HT1080 (cell line): ENCODE measurements around the gene CATSPERZ. TPM values are rescaled to one million over a fixed set of nuclear protein-coding genes. Genes with fewer than 3 reads are reported as not detected.

Experiments used
- DNase-seq: peaks from one replicate; pipeline ENCODE4 v3.0.0-alpha.2; 2015; ENCODE audit warnings: low read depth
- total RNA-seq: library from RNA; depleted of rRNA; stranded (reverse); fragments of >200 nt; shearing (Covaris generic); gene quantifications from 2 replicates; pipeline ENCODE4 v1.2.3, GENCODE V29; 2014

CATSPERZ gene
- total RNA-seq, 1 experiment from 2014 or later: 1.2 TPM

- peak; percentile 74 for DNase-seq
These were observed 36.9 kb upstream of the CATSPERZ start for GRCh38 chr11:64263021-64263946.

DNA sequence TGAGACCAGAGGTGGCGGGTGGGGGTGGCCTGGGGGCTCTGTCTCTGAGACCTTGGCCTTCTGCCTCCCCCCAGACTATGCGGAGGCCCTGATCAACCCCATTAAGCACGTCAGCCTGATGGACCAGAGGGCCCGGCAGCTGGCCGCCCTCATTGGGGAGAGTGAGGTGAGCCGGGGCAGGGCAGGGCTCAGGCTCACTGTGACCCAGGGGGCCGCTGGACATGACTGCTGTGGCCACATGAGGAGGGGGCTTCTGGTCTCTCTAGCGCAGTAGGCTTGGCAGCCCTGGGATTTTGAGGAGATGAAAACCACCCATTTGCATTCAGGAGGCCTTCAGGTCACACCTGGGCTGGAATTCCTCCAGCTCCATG lies 36.2 kb upstream of the CATSPERZ start:
- DNase-seq: no peak

DNA sequence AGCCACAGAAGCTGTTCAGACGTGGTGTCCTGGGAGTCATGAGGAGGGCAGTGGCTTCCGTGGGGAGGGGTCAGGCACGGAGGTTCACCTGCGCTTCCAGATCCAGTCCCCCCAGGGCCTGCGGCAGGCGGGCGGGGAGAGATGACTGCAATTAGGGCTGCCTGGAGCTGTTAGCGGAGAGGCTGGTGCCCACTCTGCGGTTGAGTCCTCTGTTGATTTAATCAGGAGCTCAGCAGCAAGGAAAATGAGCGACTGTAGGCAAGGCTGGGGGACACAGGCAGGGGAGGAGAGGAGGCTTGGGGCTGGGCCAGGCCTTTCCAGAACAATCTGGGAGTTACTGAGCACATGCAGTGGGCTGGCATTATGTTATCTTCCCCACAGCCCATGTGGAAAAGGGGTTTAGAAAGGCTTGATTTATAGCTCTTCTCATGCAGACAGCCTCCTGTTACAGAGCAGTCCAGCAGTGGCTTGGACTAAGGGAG lies 35.7 kb upstream of the CATSPERZ start:
- no peak for DNase-seq

DNA sequence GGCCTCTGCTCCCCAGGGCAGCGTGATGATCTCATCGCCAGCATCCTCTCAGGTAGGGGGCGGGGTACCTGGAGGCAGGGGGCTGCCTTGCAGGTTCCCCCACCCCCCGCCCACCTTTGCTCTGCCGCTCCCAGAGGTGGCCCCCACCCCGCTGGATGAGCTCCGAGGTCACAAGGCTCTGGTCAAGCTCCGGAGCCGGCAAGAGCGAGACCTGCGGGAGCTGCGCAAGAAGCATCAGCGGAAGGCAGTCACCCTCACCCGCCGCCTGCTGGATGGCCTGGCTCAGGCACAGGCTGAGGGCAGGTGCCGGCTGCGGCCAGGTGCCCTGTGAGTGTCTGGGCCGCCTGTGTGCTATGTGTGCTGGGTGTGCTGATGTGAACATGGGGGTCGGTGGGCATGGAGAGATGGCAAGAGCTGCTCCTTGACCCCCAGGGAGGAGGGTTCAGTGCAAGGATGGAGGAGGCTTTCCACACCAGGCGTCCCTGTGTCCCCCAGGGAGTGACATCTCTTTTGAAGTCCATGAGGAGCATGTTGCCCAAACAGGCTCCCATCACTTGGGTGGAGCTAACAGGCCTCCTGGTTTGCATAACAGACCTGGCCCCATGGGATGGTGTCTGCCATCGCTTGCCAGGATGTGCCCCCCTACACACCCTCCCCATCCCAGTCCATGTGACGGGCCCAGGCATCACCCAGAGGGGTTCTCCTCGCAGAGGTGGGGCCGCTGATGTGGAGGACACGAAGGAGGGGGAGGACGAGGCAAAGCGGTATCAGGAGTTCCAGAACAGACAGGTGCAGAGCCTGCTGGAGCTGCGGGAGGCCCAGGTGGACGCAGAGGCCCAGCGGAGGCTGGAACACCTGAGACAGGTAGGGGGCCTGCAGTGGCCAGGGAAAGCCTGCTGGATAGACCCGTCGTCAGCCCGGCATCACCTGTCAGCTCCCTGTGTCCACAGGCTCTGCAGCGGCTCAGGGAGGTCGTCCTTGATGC lies 34.7 kb upstream of the CATSPERZ start:
- no peak for DNase-seq

- no peak for DNase-seq
These were observed 33.8 kb upstream of the CATSPERZ start for GRCh38 chr11:64266339-64266738.

GRCh38 chr11:64267207-64267945 lies 32.8 kb upstream of the CATSPERZ start:
- DNase-seq: no peak

DNA sequence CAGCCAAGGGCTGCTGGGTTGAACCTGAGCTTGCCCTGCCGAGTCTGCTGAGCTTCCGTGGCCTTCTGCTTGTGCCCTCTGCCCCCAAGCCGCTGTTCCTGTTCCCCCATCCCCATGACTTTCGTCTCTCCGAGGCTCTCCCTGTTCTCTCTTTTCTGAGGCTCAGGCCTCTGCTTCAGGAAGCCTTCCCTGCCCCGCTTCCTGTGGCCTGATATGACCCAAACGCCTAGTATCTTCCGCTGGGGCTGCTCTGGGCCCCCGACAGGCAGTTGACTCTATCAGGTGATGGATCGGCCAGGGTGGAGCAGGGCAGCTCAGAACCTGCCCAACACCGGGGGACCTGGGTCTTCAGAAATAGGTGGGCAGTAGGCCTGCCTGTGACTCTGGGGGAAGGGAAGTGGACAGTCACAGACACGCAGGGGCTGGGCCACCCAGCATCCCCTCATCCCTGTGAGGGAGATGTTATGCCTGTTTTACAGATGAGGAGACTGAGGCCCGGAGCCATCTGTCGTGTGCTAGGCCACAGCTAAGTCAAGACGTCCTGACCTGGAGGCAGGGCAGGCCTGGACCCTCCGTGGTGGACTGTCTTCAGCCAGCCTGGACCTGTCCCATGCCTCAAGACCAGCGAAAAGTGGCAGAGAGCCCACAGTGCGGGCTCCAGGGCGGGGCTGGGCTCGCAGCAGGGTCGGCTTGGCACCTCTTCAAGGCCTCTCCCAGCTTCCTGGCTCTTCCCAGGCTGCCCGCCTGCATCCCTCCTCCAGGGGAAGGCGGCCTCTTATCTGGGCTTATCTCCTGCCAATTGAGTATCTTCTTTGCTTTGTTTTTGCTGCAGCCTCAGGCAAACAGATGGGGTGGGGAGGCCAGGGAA lies 31.9 kb upstream of the CATSPERZ start:
- DNase-seq: peak; percentile 60

DNA sequence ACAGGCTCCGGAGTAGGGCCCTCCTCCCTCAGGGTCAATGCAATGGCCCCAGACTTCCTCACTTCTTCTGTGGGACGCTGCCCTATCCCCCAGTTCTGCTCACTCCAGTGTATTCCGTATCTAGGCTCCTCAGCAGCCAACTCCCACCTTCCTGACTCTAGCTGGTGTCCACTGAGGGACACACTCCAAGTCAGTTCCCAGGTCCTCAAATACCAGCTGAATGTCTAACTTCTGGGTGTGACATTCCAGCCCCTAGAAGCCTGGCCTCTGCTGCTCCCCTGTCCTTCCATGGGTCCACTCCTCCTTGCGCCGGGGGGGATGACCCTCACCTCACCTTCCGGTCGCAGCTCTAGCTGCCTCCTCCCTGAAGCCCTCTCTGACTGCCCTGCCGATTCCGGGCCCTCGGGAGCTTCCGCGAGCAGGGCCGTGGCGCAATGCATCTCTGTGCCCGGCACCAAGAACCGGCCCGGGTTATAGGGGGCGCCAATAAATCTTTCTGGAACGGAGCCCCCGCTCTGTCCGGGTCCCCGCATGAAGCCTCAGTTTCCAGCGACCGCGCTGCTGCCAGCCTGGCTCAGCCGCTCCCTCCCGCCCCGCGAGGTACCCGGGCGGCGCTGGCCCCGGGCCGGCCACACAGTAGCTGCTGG lies 31.1 kb upstream of the CATSPERZ start:
- peak; percentile 56 for DNase-seq

DNA sequence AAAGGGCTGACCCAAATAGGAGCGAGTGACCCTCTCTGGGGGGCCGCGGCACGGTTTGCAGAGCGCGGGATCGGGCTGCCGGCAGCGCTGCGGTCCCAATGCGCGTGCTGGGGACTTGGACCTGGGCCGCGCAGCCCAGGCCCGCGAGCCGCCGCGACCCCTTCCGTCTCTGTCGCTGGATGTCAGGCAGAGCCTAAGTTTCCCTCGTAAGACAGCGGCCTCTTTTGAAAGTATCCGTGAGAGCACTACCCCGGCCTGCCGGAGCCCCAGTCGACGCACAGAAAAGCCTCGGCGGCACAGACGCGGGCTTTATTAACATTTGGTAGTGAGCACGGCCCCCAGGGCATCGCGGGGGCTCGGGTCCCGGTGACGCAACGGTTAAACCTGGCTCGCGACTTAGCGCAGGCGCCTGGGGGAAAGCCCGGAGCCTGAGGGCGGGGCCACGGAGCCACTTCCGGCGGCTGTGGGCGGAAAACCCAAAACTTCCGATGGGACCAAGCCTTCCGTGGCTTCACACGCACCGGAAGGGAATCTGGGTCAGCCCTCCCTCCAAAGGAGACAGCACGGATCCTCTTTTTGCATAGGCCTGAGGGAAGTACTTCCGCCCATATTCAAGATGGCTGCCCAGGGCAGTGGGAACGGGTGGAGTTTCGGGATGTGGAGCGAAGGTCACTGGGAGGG lies 30.5 kb upstream of the CATSPERZ start:
- peak; percentile 100 for DNase-seq

DNA sequence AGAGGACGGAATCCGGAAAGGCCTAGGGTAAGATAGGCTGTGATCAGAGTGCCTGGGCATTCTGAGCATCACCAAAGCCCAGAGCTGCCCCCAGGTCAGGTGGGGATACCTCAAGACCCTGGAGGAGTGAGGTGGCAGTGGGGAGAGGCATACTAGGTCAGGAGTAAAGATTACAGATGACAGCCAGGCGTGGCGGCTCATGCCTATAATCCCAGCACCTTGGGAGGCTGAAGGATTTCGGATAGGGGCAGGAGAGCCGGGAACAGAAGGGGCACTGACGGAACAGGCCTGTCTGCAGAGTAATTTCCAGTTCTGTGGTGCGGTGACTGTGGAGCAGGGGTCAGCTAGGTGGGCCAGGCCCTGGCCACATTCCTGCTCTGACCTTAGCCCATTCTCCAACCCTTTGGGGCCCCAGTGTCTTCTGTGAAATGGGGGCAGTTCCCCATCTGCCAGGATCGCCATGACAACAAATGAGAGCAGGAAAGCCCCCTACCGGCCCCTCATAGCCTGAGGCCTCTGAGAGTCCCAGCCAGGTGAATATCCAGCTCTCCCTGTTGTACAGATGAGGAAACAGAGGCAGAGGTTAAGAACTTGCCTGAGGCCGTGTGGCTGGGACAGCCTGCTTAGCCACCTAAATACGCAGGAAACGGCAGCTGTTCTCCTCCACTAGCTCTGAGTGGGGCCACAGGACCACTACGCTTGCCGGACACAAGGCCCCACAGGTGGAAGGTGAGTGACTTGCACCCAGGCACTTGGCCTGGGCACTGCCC lies 24.9 kb upstream of the CATSPERZ start:
- no peak for DNase-seq

DNA sequence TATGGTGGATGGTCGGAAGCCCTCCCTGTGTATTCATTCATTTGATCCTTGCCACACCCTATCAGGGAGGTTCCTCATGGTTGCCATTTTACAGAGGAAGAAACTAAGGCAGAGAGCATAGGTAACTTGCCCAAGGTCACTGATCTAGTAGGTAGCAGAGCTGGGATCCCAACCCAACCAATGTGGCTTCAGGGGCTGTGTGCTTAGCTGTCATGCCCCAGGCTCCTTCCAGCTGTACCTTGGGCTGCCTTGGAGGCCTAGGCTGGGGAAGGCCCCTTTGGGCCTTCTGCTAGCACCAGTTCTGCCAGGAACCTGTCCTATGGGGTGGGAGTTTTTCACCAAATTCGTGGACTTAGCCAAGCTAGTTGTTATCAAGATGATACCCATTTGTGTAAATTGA lies 24.3 kb upstream of the CATSPERZ start:
- DNase-seq: no peak

- DNase-seq: peak; percentile 92
These were observed 23.3 kb upstream of the CATSPERZ start for GRCh38 chr11:64276653-64277431.

- DNase-seq: no peak
These were observed 21.5 kb upstream of the CATSPERZ start for GRCh38 chr11:64278576-64279190.

- no peak for DNase-seq
These were observed 18.0 kb upstream of the CATSPERZ start for GRCh38 chr11:64281957-64282770.

DNA sequence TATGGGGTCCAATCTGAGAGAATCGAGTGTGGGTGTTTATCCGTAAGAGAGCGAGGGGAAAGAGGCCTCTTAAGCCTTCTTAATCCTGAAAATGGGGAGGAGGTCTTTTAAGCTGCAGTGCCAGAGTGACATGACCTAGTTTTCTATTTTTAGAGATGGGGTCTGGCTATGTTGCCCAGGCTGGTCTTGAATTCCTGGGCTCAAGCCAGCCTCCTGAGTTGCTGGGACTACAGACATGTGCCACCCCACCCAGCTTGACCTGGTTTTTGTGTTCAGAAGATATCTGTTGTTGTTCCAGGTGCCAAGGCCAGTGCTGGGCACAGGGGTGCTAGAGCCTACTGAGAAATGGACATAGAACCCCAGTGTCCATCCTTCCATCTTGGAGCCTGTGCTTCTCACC lies 17.1 kb upstream of the CATSPERZ start:
- no peak for DNase-seq
